PFSK-1 (cell line): ENCODE results near the gene ARHGAP9.
A peak's percentile ranks its signal among the peaks of the same experiment; 100 is the strongest.

Experiments
- FOXP2 ChIP-seq: optimal IDR thresholded peaks from 2 replicates; pipeline ENCODE3; 2011; ENCODE audit warnings: borderline replicate concordance, control low read depth, inconsistent platforms; ENCODE audit not compliant: insufficient read depth; ENCODE audit errors: extremely low read length, extremely low read depth
- POLR2AphosphoS5 ChIP-seq: IDR thresholded peaks from 2 replicates; pipeline ENCODE4 v1.6.1; 2012; ENCODE audit warnings: low read depth, mild to moderate bottlenecking, control low read depth, low read length, moderate library complexity
- REST ChIP-seq, 2 experiments: IDR thresholded peaks; 2 replicates each; pipeline versions ENCODE4 v1.6.1 to v1.8.0; 2011 to 2012; ENCODE audit warnings: low read depth in 2 of 2, low read length in 2 of 2, control low read depth in 1 of 2, inconsistent platforms in 1 of 2, mild to moderate bottlenecking in 1 of 2, moderate library complexity in 1 of 2; ENCODE audit not compliant: insufficient read depth in 1 of 2
- SIN3A ChIP-seq: IDR thresholded peaks from 2 replicates; pipeline ENCODE4 v1.6.1; 2012; ENCODE audit warnings: mild to moderate bottlenecking, low read length, moderate library complexity, borderline replicate concordance; ENCODE audit not compliant: insufficient read depth
- TAF1 ChIP-seq: IDR thresholded peaks from 2 replicates; pipeline ENCODE4 v1.6.1; 2012; ENCODE audit warnings: low read length, control low read depth, borderline replicate concordance; ENCODE audit not compliant: insufficient read depth

ARHGAP9 gene

DNA sequence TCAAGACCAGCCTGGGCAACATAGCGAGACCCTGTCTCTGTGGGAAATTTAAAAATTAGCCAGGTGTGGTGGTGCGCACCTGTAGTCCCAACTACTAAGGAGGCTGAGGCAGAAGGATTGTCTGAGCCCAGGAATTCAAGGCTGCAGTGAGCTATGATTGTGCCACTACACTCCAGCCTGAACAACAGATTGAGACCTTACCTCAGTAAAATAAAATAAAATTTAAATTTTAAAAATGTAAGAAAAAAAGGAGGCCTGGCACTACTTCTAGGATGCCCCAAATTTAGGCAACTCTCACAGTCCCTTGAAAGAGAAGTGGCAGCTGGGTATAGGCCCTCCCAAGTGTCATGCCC, 25.5 kb downstream of the ARHGAP9 start:
- TF ChIP-seq REST (IDR thresholded peaks at IDR 0.05; ENCODE audit: insufficient read depth in 1 of 2, low read depth in 2 of 2, low read length in 2 of 2) (no peak), SIN3A (no peak), POLR2AphosphoS5 (no peak), FOXP2 (no peak), TAF1 (no peak)

GRCh38 chr12:57452937-57453509, 26.6 kb downstream of the ARHGAP9 start:
- TF ChIP-seq REST (IDR thresholded peaks at IDR 0.05; ENCODE audit: insufficient read depth in 1 of 2, low read depth in 2 of 2, low read length in 2 of 2) (0 out of 4 replicates have a peak, but pooled peaks of 1 of the 2 experiments have one; percentile 26), POLR2AphosphoS5 (no peak)

DNA sequence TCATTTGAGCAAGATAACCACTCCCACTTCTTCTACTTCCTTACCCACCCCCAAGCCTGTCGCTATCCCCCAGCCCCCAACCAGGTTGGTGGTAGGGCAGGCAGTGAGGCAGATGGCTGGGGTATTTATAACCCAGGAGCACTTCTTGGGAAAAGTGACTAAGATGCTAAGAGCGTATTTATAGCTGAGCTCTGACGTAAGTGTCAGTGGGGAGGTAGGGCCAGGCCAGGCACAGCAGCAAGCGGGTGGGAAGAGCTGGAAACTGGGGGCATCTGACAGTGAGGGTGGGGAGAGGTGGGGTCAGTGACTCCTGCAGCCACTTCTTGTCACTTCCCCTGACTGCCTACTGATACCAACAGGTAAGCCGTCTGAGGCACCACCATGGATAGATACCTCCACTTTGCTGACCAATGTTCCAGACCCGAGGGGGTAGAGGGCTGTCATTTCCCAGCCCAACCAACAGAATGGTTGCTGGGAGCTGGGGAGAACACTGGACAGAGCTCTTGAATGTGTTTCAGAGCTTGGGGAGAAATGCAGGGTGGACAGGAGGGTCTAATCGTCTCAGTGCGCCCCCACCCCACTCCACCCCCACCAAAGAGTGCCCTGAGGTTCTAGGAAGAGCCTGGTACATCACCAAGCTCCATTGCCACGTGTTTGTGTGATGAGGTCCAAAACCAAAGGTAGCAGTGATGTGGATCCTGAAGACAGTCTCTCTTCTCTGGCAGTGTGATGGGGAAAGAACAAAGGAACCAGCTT, 27.3 kb downstream of the ARHGAP9 start:
- TF ChIP-seq FOXP2 = no peak
- no peak for TF ChIP-seq REST (IDR thresholded peaks at IDR 0.05; ENCODE audit: insufficient read depth in 1 of 2, low read depth in 2 of 2, low read length in 2 of 2)
- no peak for TF ChIP-seq TAF1

DNA sequence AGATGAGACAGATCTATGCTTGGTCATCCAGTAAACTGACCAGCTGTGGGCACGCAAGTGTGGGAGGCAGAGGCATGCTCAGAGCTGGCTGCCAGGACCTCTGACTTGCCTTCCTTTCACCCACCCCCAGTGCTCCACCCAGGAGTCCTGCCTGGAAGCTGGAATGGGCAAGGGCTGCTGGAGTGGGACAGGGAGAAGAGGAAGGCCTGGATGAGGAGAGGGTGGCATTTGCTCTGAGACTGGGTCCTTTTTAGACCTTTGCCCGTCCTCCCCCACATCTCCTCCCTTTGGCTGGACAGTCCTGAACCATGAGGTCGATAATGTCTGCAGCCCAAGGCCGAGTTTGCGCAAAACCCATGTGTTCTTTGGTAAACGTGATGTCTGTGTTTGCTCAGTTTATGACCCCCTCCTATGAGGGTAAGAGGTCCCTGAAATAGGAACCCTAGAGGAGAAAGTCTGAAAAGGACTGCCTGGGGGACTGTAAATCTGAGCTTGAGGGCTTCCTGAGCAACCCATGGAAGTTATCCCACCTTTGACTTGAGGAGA, 28.4 kb downstream of the ARHGAP9 start:
- TF ChIP-seq FOXP2 (no peak), SIN3A (no peak), TAF1 (no peak)

GRCh38 chr12:57450057-57450456, 29.6 kb downstream of the ARHGAP9 start:
- TF ChIP-seq TAF1 (no peak), REST (IDR thresholded peaks at IDR 0.05; ENCODE audit: insufficient read depth in 1 of 2, low read depth in 2 of 2, low read length in 2 of 2) (no peak), POLR2AphosphoS5 (no peak), SIN3A (no peak), FOXP2 (no peak)
